Astrocyte (in vitro differentiated cells and primary cell): ENCODE measurements around the gene SRC. TPM values are rescaled to one million over a fixed set of nuclear protein-coding genes. Genes with fewer than 3 reads are reported as not detected.

Experiments used
- DNase-seq: peaks from one replicate; pipeline ENCODE4 v3.0.0-alpha.2; 2010; ENCODE audit warnings: low read depth
- FAIRE-seq: peaks from 2 replicates; lab custom pipeline; 2011; peaks lifted over from hg19 to GRCh38; lab: Jason Lieb, UNC
- H2AFZ ChIP-seq: 2 replicates; pipeline ENCODE4 v1.6.0; 2012; ENCODE audit warnings: low read depth, low read length, inconsistent platforms
- H3K27ac ChIP-seq: 2 replicates; pipeline ENCODE4 v1.5.1; 2011; ENCODE audit warnings: low read depth, low read length, inconsistent platforms
- H3K27me3 ChIP-seq: 2 replicates; pipeline ENCODE4 v1.6.0; 2011; ENCODE audit warnings: low read length, inconsistent platforms; ENCODE audit not compliant: insufficient read depth
- H3K36me3 ChIP-seq: 2 replicates; pipeline ENCODE4 v1.5.1; 2011; ENCODE audit warnings: low read length, inconsistent platforms; ENCODE audit not compliant: insufficient read depth
- H3K4me1 ChIP-seq: 2 replicates; pipeline ENCODE4 v1.5.1; 2011; ENCODE audit warnings: low read length, inconsistent platforms; ENCODE audit not compliant: insufficient read depth
- H3K4me2 ChIP-seq: 2 replicates; pipeline ENCODE4 v1.6.0; 2012; ENCODE audit warnings: low read length, inconsistent platforms
- H3K4me3 ChIP-seq: 2 replicates; pipeline ENCODE4 v1.5.1; 2011; ENCODE audit warnings: low read depth, mild to moderate bottlenecking, low read length, inconsistent platforms; ENCODE audit not compliant: insufficient read depth
- H3K79me2 ChIP-seq: 2 replicates; pipeline ENCODE4 v1.6.0; 2012; ENCODE audit warnings: mild to moderate bottlenecking, low read length, inconsistent platforms; ENCODE audit not compliant: insufficient read depth
- H3K9ac ChIP-seq: 2 replicates; pipeline ENCODE4 v1.6.0; 2012; ENCODE audit warnings: mild to moderate bottlenecking, low read length, inconsistent platforms
- H3K9me3 ChIP-seq: 2 replicates; pipeline ENCODE4 v1.5.1; 2012; ENCODE audit warnings: low read depth, mild to moderate bottlenecking, low read length, inconsistent platforms; ENCODE audit not compliant: insufficient read depth
- H4K20me1 ChIP-seq: 2 replicates; pipeline ENCODE4 v1.6.0; 2012; ENCODE audit warnings: low read length, inconsistent platforms; ENCODE audit not compliant: insufficient read depth
- H3K27ac Mint-ChIP-seq: one replicate; pipeline ENCODE4 v1.8.0; 2021; ENCODE audit warnings: mild to moderate bottlenecking, mixed read lengths; ENCODE audit not compliant: unreplicated experiment
- H3K27me3 Mint-ChIP-seq: one replicate; pipeline ENCODE4 v1.8.0; 2021; ENCODE audit warnings: low read depth, mixed read lengths; ENCODE audit not compliant: unreplicated experiment
- H3K36me3 Mint-ChIP-seq: one replicate; pipeline ENCODE4 v1.8.0; 2021; ENCODE audit warnings: low read depth, mixed read lengths; ENCODE audit not compliant: unreplicated experiment
- H3K4me1 Mint-ChIP-seq: one replicate; pipeline ENCODE4 v1.8.0; 2021; ENCODE audit warnings: low read depth, mixed read lengths; ENCODE audit not compliant: unreplicated experiment
- H3K4me3 Mint-ChIP-seq: one replicate; pipeline ENCODE4 v1.8.0; 2021; ENCODE audit warnings: mild to moderate bottlenecking, moderate library complexity, mixed read lengths; ENCODE audit not compliant: unreplicated experiment
- H3K9me3 Mint-ChIP-seq: one replicate; pipeline ENCODE4 v1.8.0; 2021; ENCODE audit warnings: mild to moderate bottlenecking, mixed read lengths; ENCODE audit not compliant: unreplicated experiment
- EZH2 ChIP-seq: IDR thresholded peaks from 2 replicates; pipeline ENCODE4 v1.6.1; 2012; ENCODE audit warnings: mild to moderate bottlenecking, low read length, inconsistent platforms; ENCODE audit not compliant: insufficient read depth
- total RNA-seq: library from RNA; stranded (reverse); gene quantifications from 2 replicates; pipeline ENCODE4 v1.2.1, GENCODE V29; 2021
- TF ChIP-seq, protein P1 (sequence below): IDR thresholded peaks from 2 replicates; pipeline ENCODE4 v1.5.1; 2011; ENCODE audit warnings: low read depth, mild to moderate bottlenecking, inconsistent platforms, low read length, moderate library complexity; ENCODE audit not compliant: insufficient read depth

The SRC gene
- total RNA-seq, 1 donor from 2014 or later = 33.4 TPM

DNA sequence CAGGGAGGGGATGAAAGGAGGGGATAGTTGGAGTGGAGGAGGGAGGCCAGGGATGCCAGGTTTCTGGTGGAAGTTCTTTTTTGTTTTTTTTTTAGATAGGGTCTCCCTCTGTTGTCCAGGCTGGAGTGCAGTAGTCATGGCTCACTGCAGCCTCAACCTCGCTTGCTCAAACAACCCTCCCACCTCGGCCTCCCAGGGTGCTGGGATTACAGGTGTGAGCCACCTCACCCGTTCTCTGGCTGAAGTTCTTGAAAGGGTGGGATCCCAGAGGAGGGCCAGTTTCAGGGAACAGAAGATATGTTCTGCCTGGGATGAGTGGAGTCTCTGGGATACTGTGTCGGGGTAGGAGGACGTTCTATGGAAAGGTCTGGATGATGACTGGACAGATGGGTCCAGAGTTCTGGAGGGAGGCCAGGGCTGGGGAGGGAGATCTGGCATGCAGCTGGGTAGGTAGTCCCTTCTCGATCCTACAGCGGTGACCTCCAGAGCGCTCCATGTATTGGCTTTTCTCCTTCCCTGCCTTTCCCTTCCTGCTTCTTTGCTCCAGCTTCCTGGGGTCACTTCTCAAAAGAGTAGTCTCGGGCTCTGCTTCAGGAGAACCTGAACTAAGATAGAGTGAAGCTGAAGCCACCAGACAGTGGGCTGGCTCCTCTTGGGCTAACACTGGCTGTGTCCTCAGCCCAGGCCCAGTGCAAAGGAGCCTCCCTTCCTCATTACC, 12.7 kb upstream of the SRC start:
- FAIRE-seq (no peak), DNase-seq (no peak)
- H3K36me3 ChIP-seq = no peaks in the 10 kb centered on the region
- no peak overlapping the region for H3K4me3 ChIP-seq
- H3K4me2 ChIP-seq = no peak overlapping the region
- H3K79me2 ChIP-seq = no peaks in the 10 kb centered on the region
- H3K9me3 ChIP-seq = no peaks in the 10 kb centered on the region
- H3K27ac ChIP-seq = no peak overlapping the region
- peaks cover 2% of the 10 kb centered on the region for H3K27me3 Mint-ChIP-seq
- H4K20me1 ChIP-seq = no peaks in the 10 kb centered on the region
- no peaks in the 10 kb centered on the region for H3K9me3 Mint-ChIP-seq
- TF ChIP-seq, protein P1, sequence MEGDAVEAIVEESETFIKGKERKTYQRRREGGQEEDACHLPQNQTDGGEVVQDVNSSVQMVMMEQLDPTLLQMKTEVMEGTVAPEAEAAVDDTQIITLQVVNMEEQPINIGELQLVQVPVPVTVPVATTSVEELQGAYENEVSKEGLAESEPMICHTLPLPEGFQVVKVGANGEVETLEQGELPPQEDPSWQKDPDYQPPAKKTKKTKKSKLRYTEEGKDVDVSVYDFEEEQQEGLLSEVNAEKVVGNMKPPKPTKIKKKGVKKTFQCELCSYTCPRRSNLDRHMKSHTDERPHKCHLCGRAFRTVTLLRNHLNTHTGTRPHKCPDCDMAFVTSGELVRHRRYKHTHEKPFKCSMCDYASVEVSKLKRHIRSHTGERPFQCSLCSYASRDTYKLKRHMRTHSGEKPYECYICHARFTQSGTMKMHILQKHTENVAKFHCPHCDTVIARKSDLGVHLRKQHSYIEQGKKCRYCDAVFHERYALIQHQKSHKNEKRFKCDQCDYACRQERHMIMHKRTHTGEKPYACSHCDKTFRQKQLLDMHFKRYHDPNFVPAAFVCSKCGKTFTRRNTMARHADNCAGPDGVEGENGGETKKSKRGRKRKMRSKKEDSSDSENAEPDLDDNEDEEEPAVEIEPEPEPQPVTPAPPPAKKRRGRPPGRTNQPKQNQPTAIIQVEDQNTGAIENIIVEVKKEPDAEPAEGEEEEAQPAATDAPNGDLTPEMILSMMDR = no peak
- no peak for TF ChIP-seq EZH2
- no peak overlapping the region for H2AFZ ChIP-seq
- no peak overlapping the region for H3K9ac ChIP-seq
- no peak overlapping the region for H3K27ac Mint-ChIP-seq
- no peaks in the 10 kb centered on the region for H3K4me1 ChIP-seq
- peaks cover 9% of the 10 kb centered on the region for H3K4me1 Mint-ChIP-seq
- H3K4me3 Mint-ChIP-seq = no peak overlapping the region
- no peaks in the 10 kb centered on the region for H3K27me3 ChIP-seq
- no peaks in the 10 kb centered on the region for H3K36me3 Mint-ChIP-seq

DNA sequence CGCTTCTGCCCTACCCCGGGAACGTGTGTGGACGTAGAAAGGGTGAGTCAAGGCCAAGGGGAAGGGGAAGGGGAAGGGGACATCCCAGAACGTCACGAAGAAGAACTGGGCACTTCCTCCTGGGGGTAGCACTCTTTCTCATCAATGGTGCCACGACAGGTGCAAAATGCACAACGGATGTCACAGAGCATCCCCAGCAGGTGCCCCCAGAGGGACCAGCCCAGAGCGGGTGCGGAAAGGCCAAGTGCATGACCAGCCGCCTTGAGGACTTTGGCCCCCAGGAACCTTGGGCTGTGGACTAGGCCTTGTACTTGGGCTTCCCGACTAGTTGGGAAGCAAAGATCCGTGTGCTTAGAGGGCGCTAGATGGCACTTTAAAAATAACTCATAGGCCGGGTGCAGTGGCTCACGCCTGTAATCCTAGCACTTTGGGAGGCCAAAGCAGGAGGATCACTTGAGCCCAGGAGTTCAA, 12.1 kb upstream of the SRC start:
- Histone ChIP-seq H3K27me3 (no peaks in the 10 kb centered on the region), H2AFZ (no peak overlapping the region), H4K20me1 (no peaks in the 10 kb centered on the region), H3K36me3 (no peaks in the 10 kb centered on the region), H3K4me1 (no peaks in the 10 kb centered on the region), H3K4me2 (no peak overlapping the region), H3K4me3 (no peak overlapping the region), H3K79me2 (no peaks in the 10 kb centered on the region), H3K9me3 (no peaks in the 10 kb centered on the region), H3K9ac (no peak overlapping the region), H3K27ac (no peak overlapping the region)
- no peak for FAIRE-seq
- Mint-ChIP-seq H3K27ac (no peak overlapping the region), H3K4me3 (no peak overlapping the region), H3K36me3 (no peaks in the 10 kb centered on the region), H3K4me1 (peaks cover 9% of the 10 kb centered on the region), H3K9me3 (no peaks in the 10 kb centered on the region), H3K27me3 (peaks cover 2% of the 10 kb centered on the region)
- DNase-seq = no peak
- TF ChIP-seq, protein P1 = no peak
- no peak for TF ChIP-seq EZH2

DNA sequence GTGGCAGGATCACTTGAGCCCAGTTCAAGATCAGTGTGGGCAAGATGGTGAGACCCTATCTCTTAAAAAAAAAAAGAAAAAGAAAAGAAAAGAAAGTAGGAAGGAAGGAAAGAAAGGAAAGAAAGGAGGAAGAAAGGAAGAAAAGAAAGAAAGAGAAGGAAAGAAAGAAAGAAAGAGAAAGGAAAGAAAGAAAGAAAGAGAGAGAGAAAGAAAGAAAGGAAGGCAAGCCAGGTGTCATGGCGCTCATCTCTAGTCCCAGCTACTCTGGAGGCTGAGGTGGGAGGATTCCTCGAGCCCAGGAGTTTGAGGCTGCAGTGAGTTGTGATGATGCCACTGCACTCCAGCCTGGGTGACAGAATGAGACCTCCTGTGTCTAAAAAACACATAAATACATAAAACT, 11.5 kb upstream of the SRC start:
- no peaks in the 10 kb centered on the region for H3K79me2 ChIP-seq
- H3K27ac Mint-ChIP-seq = no peak overlapping the region
- H3K4me1 Mint-ChIP-seq = peaks cover 11% of the 10 kb centered on the region
- no peaks in the 10 kb centered on the region for H3K36me3 Mint-ChIP-seq
- H4K20me1 ChIP-seq = no peaks in the 10 kb centered on the region
- no peak overlapping the region for H3K4me3 ChIP-seq
- TF ChIP-seq, protein P1 = no peak
- no peak for TF ChIP-seq EZH2
- no peak overlapping the region for H2AFZ ChIP-seq
- FAIRE-seq (no peak), DNase-seq (no peak)
- no peaks in the 10 kb centered on the region for H3K27me3 ChIP-seq
- H3K9ac ChIP-seq = no peak overlapping the region
- H3K27me3 Mint-ChIP-seq = peaks cover 2% of the 10 kb centered on the region
- no peak overlapping the region for H3K4me2 ChIP-seq
- no peaks in the 10 kb centered on the region for H3K9me3 Mint-ChIP-seq
- H3K36me3 ChIP-seq = no peaks in the 10 kb centered on the region
- no peak overlapping the region for H3K4me3 Mint-ChIP-seq
- H3K27ac ChIP-seq = no peak overlapping the region
- H3K4me1 ChIP-seq = no peaks in the 10 kb centered on the region
- H3K9me3 ChIP-seq = no peaks in the 10 kb centered on the region
